ENCODE measurements around the gene GP1BA.

DNA sequence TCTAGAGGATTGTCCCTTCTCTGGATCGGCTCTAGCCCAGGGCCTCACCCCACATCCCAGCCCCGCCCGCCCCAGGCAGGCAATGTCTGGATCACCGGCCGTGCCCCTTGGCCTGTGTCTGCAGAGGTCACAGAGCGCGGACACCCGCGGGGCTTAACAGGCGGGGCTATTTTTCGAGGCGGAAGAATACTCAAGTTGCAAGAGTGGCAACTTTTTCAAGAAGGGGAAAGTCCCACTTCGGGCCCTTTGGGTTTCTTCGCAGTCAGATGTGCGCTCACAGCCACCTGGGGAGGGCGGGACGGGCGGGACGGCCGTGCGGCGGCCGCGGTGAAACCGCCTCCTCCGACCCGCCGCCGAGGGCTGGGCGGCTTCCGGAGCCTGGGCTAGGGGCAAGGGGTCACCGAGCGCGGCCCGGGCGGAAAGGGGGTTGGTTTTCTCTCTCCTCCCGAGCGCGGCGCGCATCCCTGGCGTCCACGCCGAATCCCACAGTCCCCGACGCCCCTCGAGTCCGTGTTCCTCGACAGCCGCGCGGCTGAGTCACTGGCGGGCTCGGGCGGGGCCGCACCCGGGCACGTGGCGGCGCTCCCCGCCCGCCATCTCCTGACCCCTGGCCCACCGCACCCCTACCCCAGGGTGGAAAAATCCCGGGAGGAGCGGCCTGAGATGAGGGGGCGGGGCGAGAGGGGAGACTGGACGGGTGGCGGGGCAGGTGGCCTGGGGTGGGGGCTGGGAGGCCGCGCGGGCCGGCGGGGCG lies 17.4 kb downstream of the GP1BA start:
- TF ChIP-seq ZNF138 (CRISPR knock-in tag; conservative IDR thresholded peaks at IDR 0.05) = no peak
- TF ChIP-seq ERG (CRISPR knock-in tag; IDR thresholded peaks at IDR 0.05) = no peak
- TF ChIP-seq, protein P1, sequence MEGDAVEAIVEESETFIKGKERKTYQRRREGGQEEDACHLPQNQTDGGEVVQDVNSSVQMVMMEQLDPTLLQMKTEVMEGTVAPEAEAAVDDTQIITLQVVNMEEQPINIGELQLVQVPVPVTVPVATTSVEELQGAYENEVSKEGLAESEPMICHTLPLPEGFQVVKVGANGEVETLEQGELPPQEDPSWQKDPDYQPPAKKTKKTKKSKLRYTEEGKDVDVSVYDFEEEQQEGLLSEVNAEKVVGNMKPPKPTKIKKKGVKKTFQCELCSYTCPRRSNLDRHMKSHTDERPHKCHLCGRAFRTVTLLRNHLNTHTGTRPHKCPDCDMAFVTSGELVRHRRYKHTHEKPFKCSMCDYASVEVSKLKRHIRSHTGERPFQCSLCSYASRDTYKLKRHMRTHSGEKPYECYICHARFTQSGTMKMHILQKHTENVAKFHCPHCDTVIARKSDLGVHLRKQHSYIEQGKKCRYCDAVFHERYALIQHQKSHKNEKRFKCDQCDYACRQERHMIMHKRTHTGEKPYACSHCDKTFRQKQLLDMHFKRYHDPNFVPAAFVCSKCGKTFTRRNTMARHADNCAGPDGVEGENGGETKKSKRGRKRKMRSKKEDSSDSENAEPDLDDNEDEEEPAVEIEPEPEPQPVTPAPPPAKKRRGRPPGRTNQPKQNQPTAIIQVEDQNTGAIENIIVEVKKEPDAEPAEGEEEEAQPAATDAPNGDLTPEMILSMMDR (IDR thresholded peaks at IDR 0.05) = no peak
- TF ChIP-seq NFYB (CRISPR knock-in tag; conservative IDR thresholded peaks at IDR 0.05; ENCODE audit: low read depth) = no peak
- peak; percentile 50 for TF ChIP-seq SP1 (CRISPR knock-in tag; conservative IDR thresholded peaks at IDR 0.05)
